Liver (tissue), 9 donors: ENCODE results near the gene TMEM120A. TPM values are rescaled to one million over a fixed set of nuclear protein-coding genes. Genes with fewer than 3 reads are reported as not detected.

ENCODE experiments used
- DNase-seq: peaks from one replicate; pipeline ENCODE4 v3.0.0-alpha.2; 2017; ENCODE audit warnings: low spot score
- H3K27ac ChIP-seq, 2 donors: one replicate each; pipeline ENCODE4 v1.7.0; 2013; ENCODE audit warnings: inconsistent platforms in 2 of 2, low read length in 2 of 2, control low read depth in 1 of 2, low read depth in 1 of 2, mild to moderate bottlenecking in 1 of 2
- H3K27me3 ChIP-seq, 4 donors: one replicate each; pipeline versions ENCODE4 v1.6.1 to v1.7.0; 2013; ENCODE audit warnings: low read length in 3 of 4, inconsistent platforms in 1 of 4, mild to moderate bottlenecking in 1 of 4, moderate library complexity in 1 of 4; ENCODE audit not compliant: control insufficient read depth in 4 of 4, insufficient read depth in 4 of 4
- H3K36me3 ChIP-seq, 4 donors: one replicate each; pipeline versions ENCODE4 v1.6.1 to v1.7.0; 2013; ENCODE audit warnings: low read length in 3 of 4, mild to moderate bottlenecking in 3 of 4, low read depth in 1 of 4, moderate library complexity in 1 of 4; ENCODE audit not compliant: control insufficient read depth in 4 of 4, insufficient read depth in 3 of 4
- H3K4me1 ChIP-seq, 4 donors: one replicate each; pipeline versions ENCODE4 v1.6.1 to v1.7.0; 2013; ENCODE audit warnings: low read length in 3 of 4, mild to moderate bottlenecking in 3 of 4, moderate library complexity in 1 of 4; ENCODE audit not compliant: control insufficient read depth in 4 of 4, insufficient read depth in 4 of 4
- H3K4me3 ChIP-seq, 3 donors: one replicate each; pipeline versions ENCODE4 v1.6.1 to v1.7.0; 2013; ENCODE audit warnings: low read length in 3 of 3, control low read depth in 1 of 3, low read depth in 1 of 3, mild to moderate bottlenecking in 1 of 3
- H3K9ac ChIP-seq, 2 donors: one replicate each; pipeline ENCODE4 v1.7.0; 2013; ENCODE audit warnings: low read length in 2 of 2, mild to moderate bottlenecking in 2 of 2, moderate library complexity in 2 of 2, control low read depth in 1 of 2, low read depth in 1 of 2
- H3K9me3 ChIP-seq, 4 donors: one replicate each; pipeline versions ENCODE4 v1.6.1 to v1.7.0; 2013; ENCODE audit warnings: low read length in 3 of 4; ENCODE audit not compliant: control insufficient read depth in 4 of 4
- ATF3 ChIP-seq: IDR thresholded peaks from 2 replicates; pipeline ENCODE4 v1.6.1; 2016; ENCODE audit warnings: antibody characterized with exemption
- EGR1 ChIP-seq, 2 donors: IDR thresholded peaks; 2 replicates each; pipeline ENCODE4 v1.6.1; 2016 to 2018; ENCODE audit warnings: antibody characterized with exemption in 2 of 2, low read depth in 2 of 2
- FOXA1 ChIP-seq: IDR thresholded peaks from 2 replicates; pipeline ENCODE4 v1.6.1; 2016; ENCODE audit warnings: antibody characterized with exemption
- FOXA2 ChIP-seq: IDR thresholded peaks from 2 replicates; pipeline ENCODE4 v1.6.1; 2016; ENCODE audit warnings: antibody characterized with exemption
- GABPA ChIP-seq, 2 donors: IDR thresholded peaks in 1 of 2; conservative IDR thresholded peaks in 1 of 2; 2 replicates each; pipeline ENCODE4 v1.6.1; 2016; ENCODE audit warnings: antibody characterized with exemption in 2 of 2, mild to moderate bottlenecking in 1 of 2, moderate library complexity in 1 of 2
- HNF4A ChIP-seq, 2 donors: conservative IDR thresholded peaks; 2 replicates each; pipeline ENCODE4 v1.6.1; 2016; ENCODE audit warnings: antibody characterized with exemption in 2 of 2, mild to moderate bottlenecking in 2 of 2
- HNF4G ChIP-seq: IDR thresholded peaks from 2 replicates; pipeline ENCODE4 v1.6.1; 2016; ENCODE audit warnings: antibody characterized with exemption
- MAX ChIP-seq: IDR thresholded peaks from 2 replicates; pipeline ENCODE4 v1.6.1; 2016; ENCODE audit warnings: antibody characterized with exemption
- NR2F2 ChIP-seq: IDR thresholded peaks from 2 replicates; pipeline ENCODE4 v1.6.1; 2016; ENCODE audit warnings: antibody characterized with exemption
- RAD21 ChIP-seq, 2 donors: IDR thresholded peaks; 2 replicates each; pipeline ENCODE4 v1.6.1; 2016; ENCODE audit warnings: antibody characterized with exemption in 2 of 2, mild to moderate bottlenecking in 2 of 2
- REST ChIP-seq: IDR thresholded peaks from 2 replicates; pipeline ENCODE4 v1.6.1; 2016; ENCODE audit warnings: antibody characterized with exemption, mild to moderate bottlenecking
- RXRA ChIP-seq, 2 donors: IDR thresholded peaks; 2 replicates each; pipeline ENCODE4 v1.6.1; 2017 to 2018; ENCODE audit warnings: antibody characterized with exemption in 2 of 2, mild to moderate bottlenecking in 1 of 2
- SP1 ChIP-seq: IDR thresholded peaks from 2 replicates; pipeline ENCODE4 v1.6.1; 2018; ENCODE audit warnings: antibody characterized with exemption, mild to moderate bottlenecking
- TAF1 ChIP-seq: conservative IDR thresholded peaks from 2 replicates; pipeline ENCODE4 v1.6.1; 2016; ENCODE audit warnings: antibody characterized with exemption, mild to moderate bottlenecking
- YY1 ChIP-seq: IDR thresholded peaks from 2 replicates; pipeline ENCODE4 v1.6.1; 2016; ENCODE audit warnings: antibody characterized with exemption, mild to moderate bottlenecking
- ZBTB33 ChIP-seq: IDR thresholded peaks from 2 replicates; pipeline ENCODE4 v1.6.1; 2016; ENCODE audit warnings: antibody characterized with exemption
- WGBS: extraction: QIAGEN DNeasy Blood & Tissue Kit; methylation state at CpG from one replicate; pipeline ENCODE4 v1.1.7; 2013; 5-methylcytosine and 5-hydroxymethylcytosine counted together
- polyA plus RNA-seq, 2 donors: library from polyadenylated mRNA; stranded (reverse) in 1 of 2; unstranded in 1 of 2; fragments of 200-250 nt in 1 of 2; fragments of >200 nt in 1 of 2; fragmentation: Nextera tagmentation in 1 of 2; extraction: Ambion mirVana in 1 of 2; gene quantifications; one replicate each; pipeline versions ENCODE4 v1.2.1 to v1.2.3, GENCODE V29; 2013 to 2015
- total RNA-seq, 2 donors: library from RNA; depleted of rRNA; stranded (reverse); fragments of >200 nt; gene quantifications; one replicate each; pipeline ENCODE4 v1.2.3, GENCODE V29; 2014
- donor health status: healthy.
- donor health status: healthy.
- donor health status: healthy.
- donor health status: healthy.
- donor health status: healthy.

The TMEM120A gene
- total and polyA plus RNA-seq, 4 donors: 18.7 to 73.9 (median 32.1) TPM

- DNase-seq: no peak
- peaks cover 21 to 51% (median 29%) of the 10 kb centered on the region in 4 donors for H3K36me3 ChIP-seq
These were observed 25.2 kb downstream of the TMEM120A start for GRCh38 chr7:75969182-75969581.

GRCh38 chr7:75968561-75969001, 25.8 kb downstream of the TMEM120A start:
- no peaks in the 10 kb centered on the region for H3K9me3 ChIP-seq
- WGBS: 63% methylated on average over 12 of the region's 12 CpGs
- H3K4me1 ChIP-seq: peaks cover 20 to 70% (median 60%) of the 10 kb centered on the region in 4 donors
- no peak for DNase-seq
- no peak overlapping the region for H3K9ac ChIP-seq
- H3K4me3 ChIP-seq: no peak overlapping the region
- H3K27me3 ChIP-seq: no peaks in the 10 kb centered on the region
- H3K36me3 ChIP-seq: peaks cover 18 to 47% (median 25%) of the 10 kb centered on the region in 4 donors
- no peak for TF ChIP-seq RAD21 (IDR thresholded peaks at IDR 0.05)
- peak in 1 of 2 donors; percentile 38 for TF ChIP-seq HNF4A (conservative IDR thresholded peaks at IDR 0.05)
- no peak for TF ChIP-seq REST
- TF ChIP-seq YY1: peak; percentile 25
- peak; percentile 5 for TF ChIP-seq NR2F2
- peak in 1 of 2 donors; percentile 25 for TF ChIP-seq RXRA (IDR thresholded peaks at IDR 0.05)
- TF ChIP-seq FOXA2: no peak
- no peak for TF ChIP-seq GABPA (IDR thresholded peaks at IDR 0.05 in 1 of 2, conservative IDR thresholded peaks at IDR 0.05 in 1 of 2)
- TF ChIP-seq HNF4G: no peak
- peak overlapping the region; percentile 40 to 83 for H3K27ac ChIP-seq

More at GRCh38 chr7:75969182-75969581, 25.2 kb downstream of the TMEM120A start:
- H3K27me3 ChIP-seq: no peaks in the 10 kb centered on the region
- no peak overlapping the region for H3K4me3 ChIP-seq
- WGBS: 65% methylated on average over 13 of the region's 13 CpGs
- H3K9ac ChIP-seq: no peak overlapping the region
- peak overlapping the region; percentile 40 to 83 for H3K27ac ChIP-seq
- H3K4me1 ChIP-seq: peaks cover 20 to 69% (median 60%) of the 10 kb centered on the region in 4 donors
- H3K9me3 ChIP-seq: no peaks in the 10 kb centered on the region
- TF ChIP-seq ATF3 (no peak), YY1 (no peak), RAD21 (IDR thresholded peaks at IDR 0.05) (no peak), MAX (no peak), SP1 (no peak), FOXA1 (no peak), TAF1 (no peak), ZBTB33 (no peak), HNF4G (no peak), GABPA (IDR thresholded peaks at IDR 0.05 in 1 of 2, conservative IDR thresholded peaks at IDR 0.05 in 1 of 2) (no peak), NR2F2 (no peak), EGR1 (IDR thresholded peaks at IDR 0.05; ENCODE audit: low read depth in 2 of 2) (no peak), REST (no peak)
